NCI-H1417 (cell line): ENCODE results near the gene KAT7.

ENCODE experiments used
- DNase-seq, 3 experiments: peaks; one replicate each; lab custom pipeline; 2025; lab: John Stamatoyannopoulos, UW

KAT7 gene

DNA sequence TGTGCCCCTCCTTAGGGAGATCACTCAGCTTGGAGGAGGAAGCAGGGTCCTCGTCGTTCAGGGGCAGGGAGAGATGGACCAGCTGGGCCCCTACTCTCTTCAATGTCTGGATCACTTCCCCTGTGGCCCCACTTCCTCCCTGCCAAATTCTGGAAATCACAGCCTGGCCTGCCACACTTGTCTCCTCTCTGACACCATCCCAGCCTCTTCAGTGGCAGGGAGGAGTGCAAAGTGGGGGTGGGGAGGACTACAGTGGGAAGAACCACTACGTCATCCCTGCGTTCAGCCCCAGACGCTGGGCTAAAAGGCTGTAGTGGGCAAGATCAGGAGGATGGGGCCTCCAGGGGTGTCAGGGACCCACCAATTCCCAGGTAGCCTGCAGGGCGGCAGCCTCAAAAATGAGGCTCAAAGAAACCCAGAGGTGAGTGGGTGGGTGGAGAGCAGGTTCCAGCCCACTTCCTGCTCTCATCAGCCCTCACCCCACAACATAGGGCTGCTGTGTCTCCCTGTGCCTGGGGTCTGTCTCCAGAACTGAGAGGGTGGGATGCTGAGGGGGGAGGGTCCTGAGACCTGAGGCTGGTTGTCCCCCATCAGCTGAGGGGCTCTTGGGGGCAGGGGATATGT, 84.4 kb downstream of the KAT7 start:
- peak in 1 of 3 experiments; percentile 21 for DNase-seq

DNA sequence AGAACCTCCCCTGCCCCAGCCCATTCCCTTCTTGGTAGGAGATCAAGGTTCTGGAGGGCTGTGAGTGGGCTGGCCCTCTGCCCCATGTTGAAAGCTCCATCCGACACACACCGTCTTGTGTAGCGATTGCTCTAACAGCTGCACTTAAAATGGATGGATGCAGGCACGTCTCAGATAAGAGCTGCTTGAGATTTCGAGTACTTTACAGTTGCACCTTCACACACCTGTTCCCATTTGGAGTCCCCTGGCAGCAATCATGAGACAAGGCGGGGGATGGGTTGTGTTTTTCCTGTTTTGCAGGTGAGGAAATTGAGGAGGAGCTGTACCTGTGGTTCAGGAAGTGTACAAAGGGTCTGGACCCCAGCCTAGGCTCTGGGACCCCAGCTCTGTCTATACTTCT, 85.0 kb downstream of the KAT7 start:
- DNase-seq = peak; percentile 57 to 96 (median 80)

DNA sequence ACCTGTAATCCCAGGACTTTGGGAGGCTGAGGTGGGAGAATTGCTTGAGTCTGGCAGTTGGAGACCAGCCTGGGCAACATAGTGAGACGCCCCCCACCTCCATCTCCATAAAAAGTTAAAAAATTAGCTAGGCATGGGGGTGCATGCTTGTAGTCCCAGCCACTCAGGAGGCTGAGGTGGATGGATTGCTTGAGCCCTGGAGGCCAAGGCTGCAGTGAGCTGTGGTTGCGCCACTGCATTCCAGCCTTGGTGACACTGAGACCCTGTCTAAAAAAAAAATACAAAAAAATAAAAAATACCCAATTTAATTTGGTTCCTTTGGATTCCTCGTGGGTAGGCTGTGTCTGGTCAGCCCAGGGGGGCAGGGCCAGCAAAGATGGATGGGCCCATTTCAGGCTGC, 85.4 kb downstream of the KAT7 start:
- no peak for DNase-seq

DNA sequence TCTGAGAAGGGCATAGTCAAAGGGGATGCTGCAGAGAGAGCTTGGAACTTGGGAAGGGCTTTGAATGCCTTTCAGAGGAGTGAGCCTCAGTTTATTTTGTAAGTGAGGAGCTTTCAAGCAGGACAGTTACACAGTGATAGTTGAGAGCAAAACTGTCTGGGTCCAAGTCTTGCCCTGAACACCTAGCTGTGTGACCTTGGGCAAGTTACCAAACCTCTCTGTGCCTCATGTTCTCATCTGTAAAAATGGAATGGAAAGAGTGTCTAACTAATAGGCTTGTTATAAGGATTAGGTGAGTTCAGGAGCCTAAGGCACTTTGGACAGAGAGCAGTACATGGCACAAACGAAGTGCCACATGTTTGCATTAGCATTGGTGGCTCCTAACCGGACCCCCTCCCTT, 86.4 kb downstream of the KAT7 start:
- no peak for DNase-seq

DNA sequence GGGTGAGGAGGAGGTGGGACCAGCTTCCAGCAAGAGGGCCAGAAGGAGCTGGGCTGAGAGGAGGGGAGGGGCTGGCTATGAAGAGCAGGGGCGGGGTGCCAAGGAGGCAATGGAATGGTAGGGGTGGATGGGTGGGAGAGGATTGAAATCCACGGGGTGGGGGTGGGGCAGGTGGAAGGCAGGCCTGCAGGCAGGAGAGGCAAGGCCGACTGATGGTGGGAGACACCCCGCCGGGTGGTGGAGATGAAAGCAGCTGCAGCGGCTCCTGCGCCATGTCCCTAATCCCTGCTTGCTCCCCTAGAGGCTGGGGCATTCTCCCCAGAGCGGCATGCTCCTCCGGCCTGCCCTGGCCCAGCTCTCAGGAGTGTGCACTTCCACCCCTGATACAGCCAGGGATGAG, 87.2 kb downstream of the KAT7 start:
- no peak for DNase-seq

DNA sequence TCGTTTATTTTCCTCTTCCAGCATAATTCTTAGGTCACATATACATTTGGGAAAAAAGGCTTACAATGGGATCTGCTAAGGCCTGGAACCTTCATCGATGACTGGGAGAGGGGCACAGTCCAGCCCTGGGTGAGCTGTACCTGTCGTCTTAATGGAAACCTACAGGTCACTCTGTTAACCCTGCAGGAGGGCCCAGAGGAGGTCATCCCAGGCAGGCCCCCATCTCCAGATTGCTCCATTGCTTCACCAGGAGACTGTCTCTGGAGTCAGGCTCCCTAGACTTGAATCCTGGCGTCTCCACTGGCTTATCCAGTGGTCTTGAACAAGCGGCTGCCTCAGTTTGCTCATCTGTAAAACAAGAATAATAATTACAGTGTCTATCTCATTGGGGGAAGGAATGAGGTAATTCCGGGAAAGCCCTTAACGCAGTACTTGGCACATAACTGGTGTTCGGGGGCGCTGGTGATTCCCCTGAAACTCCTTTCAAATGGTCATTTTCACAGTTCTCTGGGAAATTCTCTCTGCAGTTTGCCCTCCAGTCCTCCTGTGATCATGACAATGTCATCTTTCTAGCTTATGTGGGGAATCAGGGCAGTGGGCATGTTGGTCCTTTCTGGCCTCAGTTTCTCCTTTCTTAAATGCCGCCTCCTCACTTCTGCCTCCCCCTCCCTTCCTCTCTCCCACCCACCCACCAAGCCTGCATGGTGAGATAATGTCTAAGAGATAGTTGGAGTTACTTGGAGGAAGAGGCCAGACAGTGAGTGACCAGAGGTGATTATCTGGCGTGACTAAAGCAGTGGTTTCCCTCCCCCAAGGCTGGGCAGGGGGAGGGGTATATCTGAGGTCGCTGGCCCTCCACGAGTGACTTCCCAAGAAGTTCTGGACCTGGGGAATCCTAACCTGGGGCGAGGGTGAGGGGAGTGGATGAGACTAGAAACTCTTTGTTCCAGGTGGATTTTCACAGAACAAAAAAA, 90.7 kb downstream of the KAT7 start:
- DNase-seq = no peak

DNA sequence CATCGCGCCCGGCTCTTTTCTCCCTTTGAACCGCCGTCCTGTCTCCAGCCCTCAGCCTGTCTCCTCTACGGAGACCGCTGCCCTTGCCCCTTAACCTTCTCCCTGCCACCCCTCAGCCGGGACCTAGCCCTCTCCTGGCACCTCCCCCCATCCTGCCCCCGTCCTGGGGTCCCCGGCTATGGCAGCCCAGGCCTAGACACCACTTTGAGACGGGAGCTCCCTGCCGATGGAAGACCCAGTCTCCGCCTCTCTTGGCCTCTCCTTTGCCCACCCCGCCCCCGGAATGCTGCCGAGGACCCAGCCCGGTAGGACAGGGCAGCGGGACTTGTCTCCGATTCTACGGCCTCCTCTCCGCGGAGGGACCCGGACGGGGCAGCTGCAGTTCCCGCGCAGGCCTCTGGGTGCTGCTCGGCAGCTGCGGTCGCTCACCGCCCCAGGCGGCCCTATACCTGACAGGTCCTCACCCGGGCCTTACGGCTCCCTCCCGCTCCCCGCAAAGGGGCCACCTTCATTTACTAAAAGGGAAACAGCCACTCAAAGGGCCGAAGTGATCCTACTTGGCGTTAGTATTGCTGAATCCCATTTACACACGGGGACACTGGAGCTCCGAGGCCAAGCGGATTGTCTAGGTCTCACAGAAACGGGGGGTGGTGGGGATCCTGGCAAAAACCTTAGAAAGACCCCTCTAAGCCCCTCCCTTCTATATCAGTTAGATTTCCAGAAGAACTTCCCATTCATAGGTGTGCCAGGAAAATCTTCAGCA, 92.0 kb downstream of the KAT7 start:
- DNase-seq = peak; percentile 57 to 78 (median 77)

DNA sequence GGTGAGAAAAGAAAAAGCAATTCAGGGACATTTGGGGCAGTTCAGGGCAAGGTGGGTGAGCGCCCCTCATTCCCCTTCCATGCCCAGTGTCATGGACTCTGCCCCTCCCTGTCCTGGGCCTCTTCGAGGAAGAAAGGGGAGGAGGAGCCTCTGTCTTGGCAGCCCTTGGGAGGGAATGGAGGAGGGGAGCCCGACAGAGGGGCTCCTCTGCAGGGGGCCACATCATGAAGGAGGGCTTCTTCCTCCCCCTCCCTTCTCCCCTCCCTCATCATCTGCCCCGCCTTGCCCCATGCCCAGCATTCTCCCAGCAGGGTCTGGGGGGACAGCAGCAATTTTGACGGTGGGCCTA, 92.5 kb downstream of the KAT7 start:
- DNase-seq = no peak

DNA sequence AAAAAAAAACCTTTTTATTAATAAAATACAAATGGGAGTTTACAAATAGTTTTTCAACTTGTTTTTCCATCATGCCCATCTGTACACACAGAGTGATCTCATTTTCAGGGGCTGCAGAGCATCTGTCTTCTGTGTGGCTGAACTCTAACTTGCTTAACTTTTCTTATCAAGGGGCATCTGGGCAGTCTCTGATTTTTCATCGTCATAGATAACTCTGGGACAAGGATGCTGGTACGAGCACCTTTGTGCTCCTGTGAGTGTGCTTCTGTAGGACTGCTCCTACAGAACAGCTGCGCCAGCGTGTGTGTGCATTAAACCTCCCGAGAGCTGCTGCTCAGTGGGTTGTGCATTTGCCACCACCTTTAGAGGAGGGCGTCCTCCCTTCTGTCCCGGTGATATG, 94.0 kb downstream of the KAT7 start:
- DNase-seq = no peak
